Femur (tissue), 1 donor: ENCODE measurements around the gene KIF1A.

Experiments used
- DNase-seq: peaks from one replicate; pipeline ENCODE4 v3.0.0-alpha.2; 2017

Gene KIF1A

DNA sequence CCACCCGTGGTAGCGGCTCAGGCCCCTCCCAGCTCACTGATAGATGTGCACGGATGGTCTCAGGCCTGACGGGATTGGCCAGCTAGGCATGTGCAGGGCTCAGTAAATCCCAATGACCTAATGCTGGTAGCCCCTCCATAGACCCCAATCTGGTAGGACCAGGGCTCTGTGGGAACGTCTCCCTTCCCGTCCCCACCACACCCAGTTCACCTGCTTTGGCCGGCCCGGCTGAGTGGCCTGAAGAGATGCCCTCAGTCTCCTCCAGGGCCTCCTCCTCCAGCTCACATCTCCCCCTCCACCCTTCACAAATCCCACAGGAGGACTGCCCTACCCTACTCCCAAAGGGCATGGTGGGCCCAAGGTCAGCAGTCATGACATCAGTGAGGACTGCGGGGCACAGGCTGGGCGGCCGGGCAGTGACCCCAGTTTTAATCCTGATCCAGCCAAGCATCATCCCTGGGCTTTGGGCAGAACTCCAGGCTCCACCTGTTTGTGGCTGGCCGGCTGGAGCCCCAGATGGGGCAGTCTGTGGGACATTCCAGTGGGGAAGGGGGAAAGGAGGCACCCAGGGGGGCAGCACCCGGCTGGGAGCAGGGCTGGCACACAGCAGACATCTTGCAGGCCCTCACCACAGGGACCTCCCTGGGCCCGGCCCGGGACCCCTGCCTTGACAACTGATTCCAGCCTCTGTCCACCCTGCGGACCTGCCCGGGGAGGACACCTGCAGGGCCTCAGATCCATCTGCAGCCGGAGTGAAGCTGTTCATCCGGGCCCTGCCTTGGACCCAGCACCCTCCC is 2.3 kb downstream of the KIF1A start:
- DNase-seq = peak; percentile 18

DNA sequence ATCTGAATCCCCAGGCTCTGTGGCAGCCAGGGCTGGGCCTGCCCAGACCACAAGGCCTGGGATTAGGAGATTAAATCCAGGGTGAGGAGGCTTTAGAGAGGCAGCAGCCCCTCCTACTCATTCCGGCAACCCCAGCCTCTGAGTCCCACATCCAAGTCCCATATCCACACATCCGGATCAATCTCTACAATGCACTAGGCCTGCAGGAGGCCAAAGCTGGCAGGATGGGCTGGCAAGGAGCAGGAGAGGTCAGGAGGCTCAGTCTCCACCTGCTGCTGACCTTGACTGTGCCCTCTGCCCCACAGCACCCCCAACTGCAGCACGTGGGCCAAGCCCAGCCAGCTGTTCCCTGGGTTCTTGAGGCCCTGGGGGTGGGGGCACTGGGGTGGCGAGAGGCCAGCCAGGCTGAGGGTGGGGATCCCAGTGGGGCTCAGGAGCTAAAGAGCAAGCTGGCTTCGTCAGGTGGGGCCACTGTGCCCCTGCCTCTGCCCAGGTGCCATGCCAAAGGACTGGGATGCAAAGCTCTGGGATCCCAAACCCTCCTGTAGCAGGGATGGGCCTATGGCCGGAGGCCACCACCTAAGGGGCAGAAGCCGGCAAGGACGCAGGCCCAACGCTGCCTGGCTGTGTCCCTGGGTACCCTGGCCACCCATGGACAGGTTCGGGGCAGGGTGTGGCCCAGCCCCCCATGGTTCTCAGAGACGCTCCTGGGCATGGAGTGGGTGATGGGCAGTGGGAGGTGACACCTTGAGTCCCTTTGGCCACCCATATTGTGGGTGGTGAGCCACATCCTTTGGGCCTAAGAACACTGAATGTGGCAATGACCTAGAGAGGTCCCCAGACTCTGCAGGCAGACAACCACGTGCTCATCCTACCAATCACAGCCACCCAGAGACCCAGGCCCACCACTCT is 3.2 kb downstream of the KIF1A start:
- DNase-seq = peak; percentile 16

DNA sequence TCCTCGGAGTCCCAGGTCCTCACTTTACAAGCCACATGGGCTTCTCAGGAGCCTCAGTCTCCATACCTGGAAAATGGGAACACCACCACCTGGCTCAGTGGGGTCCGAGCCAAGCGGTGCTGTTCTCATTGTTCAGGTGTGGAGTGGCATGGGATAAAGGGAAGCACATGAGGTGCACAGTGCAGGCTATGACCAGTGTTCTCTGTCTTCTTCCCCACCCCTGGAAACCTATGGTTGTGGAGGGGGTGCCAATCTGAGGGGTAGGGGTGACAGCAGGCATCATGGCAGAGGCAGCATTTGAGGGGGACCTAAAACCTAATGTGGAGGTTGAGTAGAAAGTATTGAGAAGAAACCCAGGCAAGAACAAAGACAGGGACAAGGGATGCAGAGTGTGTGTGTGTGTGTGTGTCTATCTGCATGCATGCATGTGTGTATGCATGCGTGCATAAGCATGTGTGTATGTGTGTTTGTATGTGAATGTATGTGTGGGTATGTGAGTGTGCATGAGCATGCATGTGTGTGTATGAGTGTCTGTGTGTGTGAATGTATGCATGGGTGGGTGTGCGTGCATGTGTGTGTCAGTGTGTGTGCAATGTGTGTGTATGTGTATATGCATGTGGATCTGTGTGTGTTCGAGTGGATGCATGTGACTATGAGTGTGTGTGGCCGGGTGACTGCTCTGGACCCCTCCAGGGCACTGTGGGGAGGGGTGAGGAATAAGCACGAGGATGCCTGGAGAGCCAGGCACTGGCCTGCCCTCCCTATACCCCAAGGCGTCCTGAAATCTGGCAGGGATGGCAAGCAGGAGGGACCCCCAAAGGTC is 4.0 kb downstream of the KIF1A start:
- DNase-seq = peak; percentile 5

DNA sequence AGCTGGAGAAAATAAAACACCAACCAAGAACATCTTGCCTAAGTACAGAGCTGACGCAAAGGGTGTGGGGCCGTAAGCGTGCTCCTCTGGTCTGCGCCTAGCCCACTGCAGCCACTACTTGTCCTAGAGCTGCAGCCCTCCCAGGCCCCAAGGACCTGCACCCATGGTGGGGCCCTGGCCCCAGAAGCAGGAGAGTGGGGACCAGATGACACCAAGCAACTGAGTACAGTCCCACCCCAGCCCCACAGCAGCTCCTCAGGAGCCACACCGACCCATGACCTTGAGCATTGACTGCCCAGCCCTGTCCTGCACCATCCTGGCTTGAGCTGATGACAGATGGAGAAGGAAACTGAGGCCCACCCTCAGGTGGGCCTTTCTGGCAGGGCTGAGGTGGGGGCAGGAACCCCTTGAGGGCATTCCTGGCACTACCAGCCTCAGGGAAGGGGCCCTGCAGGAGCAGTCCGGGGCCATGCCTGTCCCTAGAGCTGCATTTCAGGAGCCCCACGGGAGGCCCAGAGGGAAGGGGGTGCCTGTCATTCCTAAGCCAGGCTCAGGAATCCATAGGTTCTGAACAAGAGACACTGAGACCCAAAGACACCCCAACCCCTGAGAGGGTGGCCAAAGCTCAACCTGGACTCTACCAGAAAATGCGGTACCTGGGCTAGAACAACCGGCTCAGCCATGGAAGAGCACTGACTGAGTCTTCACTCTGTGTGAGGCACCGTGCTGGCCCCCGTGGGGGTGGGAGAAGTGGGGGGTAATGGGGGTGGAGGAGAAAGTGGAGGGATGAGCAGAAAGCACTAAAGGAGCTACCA is 4.9 kb downstream of the KIF1A start:
- DNase-seq = peak; percentile 16

DNA sequence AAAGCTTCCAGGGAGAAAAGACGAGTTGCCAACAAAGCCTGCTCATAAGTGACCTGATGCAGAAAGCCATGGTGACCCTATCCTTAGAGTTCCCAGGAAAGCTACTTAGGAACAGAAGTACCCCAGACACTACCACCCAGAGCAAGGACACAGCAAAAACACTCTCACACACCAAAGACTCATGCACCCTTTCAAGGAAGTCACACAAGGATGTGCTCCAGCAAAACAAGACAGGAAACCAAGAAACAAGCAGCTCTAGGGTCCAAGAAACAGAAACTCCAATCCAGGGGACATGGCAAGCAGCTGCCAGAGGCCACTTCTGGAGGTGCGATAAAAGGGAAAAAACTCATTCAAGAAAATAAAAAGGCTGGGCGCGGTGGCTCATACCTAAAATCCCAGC is 5.7 kb downstream of the KIF1A start:
- no peak for DNase-seq

DNA sequence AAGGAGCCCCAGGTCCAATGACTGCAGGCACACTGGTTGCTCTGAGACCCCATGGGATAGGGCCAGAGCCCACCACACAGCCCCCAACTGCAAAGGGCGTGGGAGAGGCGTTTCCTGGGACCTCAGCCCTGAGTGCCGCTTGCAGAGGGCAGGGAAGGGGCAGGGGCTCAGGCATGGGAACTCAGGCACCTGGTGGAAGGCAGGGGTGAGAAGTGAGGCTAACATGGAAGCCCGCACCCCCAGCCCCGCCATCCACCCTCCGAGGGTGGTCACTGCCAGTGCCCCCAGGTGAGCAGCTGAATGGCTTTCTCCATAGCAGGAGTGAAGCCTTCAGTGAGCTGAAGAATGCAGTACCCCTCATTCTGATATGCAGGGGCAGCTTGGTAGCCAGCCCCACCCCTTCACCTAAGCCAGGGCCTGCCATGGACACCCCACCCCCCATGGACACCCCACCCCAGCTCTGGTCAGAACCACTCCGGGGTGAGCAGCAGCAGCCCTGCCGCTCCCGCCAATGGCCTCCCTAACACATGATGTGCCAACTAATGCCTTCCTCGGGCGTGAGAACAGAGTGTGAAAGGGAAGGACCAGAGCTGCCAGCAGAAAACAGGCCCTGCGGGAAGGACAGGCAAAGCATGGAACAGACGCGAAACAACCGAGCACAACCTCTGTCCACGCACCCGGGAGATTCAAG is 6.6 kb downstream of the KIF1A start:
- peak; percentile 8 for DNase-seq

DNA sequence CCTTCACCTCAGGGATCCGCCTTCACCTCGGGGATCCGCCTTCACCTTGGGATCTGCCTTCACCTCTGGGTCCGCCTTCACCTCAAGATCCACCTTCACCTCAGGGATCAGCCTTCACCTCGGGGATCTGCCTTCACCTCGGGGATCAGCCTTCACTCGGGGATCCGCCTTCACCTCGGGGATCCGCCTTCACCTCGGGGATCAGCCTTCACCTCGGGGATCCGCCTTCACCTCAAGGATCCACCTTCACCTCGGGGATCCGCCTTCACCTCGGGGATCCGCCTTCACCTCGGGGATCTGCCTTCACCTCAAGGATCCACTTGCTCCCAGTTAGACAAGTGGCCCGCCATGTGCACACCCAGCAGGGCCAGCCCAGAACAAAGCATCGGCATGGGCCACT is 7.3 kb downstream of the KIF1A start:
- DNase-seq = peak; percentile 16

DNA sequence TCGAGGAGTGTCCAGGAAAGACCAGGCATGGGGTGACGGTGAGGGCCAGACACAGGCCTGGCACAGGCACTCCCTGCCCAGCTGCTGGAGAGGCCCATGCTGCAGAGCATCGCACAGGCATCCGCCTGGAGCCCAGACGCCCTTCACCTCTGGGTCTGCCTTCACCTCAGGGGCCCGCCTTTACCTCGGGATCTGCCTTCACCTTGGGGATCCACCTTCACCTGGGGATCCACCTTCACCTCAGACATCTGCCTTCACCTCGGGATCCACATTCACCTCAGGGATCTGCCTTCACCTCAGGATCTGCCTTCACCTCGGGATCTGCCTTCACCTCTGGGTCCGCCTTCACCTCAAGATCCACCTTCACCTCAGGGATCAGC is 7.7 kb downstream of the KIF1A start:
- no peak for DNase-seq

DNA sequence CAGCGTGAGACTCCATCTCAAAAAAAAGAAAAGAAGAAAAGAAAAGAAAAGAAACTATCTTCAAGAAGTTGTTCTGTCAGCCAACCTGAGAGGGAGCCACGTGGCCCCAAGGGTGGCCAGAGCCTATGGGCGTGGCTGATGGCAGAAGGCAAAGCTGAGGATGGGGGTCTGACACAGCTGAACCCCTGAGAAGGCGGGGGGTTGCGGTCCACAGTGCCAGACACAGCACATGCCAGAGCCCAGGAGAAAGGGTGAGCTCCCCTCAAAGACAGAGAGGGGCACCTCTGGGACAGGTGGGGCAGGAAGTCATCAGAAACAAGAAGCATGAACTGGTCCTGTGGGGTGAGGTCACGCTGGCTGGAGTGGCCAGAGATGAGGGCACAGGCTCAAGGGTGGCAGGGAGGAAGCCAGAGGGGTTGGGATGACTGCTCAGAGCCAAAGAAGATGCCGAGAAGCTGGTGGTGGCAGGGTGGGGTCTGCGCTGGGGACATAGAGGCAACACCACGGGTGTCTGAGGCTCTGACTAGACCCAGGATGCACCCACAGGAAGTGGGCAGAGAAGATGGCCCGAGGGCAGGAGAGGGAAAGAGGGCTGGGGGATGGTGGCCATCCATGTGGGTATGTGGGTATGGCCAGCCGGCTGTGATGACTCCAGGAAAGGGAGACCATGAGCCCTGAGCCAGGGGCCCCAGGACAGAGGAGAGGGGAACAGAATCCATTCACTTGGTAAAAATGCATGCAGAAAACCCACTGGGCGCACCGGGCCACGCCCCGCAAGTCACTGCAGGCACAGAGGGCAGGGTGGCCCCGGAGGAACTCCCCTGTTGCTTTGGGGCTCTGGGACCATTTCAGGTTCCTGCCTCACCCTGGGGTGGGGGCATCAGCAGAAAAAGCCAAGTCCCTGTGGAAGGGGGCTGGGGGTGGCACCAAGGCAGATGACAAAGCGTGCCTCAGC is 8.4 kb downstream of the KIF1A start:
- peak; percentile 12 for DNase-seq

DNA sequence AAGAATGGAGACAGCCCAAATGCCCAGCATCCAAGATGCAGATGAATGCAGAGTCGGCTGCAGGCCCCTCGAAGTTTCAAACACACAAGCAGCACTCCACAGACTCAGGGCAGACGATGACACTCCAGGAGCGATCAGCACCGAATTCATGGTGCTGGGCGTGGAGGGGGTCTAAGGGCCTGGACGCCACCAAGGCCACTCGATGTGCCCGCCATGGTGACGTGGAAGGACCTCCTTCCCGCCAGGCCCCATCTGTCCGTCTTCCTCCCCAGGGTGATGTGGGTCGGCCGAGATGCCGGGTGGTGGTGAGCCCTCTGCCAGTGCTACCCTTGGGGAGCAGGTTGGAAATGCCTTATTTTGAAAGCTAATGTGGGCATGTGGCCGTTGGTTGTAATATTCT is 9.4 kb downstream of the KIF1A start:
- DNase-seq = peak; percentile 8

DNA sequence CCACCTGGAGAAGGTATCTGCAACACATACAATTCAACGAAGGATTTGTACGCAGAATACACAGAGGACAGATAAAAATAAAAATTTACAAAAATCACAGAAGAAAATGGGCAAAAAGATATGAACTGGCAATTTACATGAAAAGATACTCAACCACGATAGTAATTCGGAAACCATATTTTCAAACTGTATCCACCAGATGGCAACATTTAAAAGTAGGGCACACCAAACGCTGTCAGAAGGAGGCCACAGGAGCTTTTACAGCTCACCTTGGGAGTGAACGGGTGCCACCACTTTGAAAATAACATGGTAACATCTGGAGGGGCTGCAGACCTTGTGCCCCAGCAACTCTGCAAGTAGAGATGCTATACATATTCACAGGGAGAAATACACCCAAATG is 9.8 kb downstream of the KIF1A start:
- DNase-seq = no peak

DNA sequence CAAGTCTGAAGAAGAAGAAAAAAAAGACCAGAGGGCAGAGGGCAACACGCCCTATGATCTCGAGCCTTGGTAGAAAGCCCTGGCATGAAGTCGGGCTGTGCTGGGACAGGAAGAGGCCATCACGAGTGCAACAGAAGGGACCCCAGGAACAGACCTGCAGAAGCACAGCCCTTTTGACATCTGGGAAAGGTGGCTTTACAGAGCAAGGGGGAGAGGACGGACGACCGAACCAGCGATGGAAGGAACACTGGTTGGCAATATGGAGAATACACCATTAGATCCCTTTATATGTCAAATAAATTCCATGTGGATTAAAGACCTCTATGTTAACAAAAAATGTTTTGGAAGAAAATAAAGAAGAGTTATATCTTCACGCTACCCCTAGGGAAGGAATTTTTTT is 10.7 kb downstream of the KIF1A start:
- peak; percentile 5 for DNase-seq

DNA sequence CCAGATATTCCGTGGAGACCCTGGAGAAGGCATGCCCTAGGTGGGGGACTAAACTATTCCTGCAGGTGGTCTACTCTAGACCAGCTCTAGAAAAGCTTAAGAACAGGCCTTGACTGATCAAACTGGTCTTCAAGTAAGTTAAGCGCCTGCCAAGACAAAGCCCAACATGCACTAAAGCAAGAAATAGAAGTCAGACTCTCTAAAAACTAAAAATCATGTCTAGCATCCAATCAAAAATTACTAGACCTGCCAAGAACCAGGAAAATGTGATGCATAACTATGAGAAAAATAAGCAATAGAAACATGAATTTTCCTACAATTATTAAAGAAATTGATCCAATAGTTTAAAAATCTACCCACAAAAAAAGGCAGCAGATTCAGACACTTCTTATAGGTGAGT is 13.6 kb downstream of the KIF1A start:
- DNase-seq = peak; percentile 2

DNA sequence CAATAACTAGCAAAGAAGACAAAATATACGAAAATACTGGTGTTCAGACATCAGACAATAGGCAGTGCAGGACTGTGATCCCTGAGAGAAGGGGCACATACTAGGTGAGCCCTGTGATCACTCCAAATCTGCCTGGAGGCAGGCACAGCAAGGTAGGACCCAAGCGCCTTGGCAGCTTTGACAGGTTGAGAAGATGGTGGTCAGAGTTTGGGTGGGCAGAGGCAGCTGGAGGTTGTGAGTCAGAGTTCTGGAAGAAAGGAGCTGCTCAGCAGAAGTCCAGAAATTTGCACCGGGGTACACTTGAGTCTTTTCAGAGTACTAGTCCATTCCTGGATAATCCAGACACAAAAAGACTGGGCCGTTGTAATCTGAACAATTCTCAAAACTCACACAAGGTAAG is 14.0 kb downstream of the KIF1A start:
- peak; percentile 3 for DNase-seq

DNA sequence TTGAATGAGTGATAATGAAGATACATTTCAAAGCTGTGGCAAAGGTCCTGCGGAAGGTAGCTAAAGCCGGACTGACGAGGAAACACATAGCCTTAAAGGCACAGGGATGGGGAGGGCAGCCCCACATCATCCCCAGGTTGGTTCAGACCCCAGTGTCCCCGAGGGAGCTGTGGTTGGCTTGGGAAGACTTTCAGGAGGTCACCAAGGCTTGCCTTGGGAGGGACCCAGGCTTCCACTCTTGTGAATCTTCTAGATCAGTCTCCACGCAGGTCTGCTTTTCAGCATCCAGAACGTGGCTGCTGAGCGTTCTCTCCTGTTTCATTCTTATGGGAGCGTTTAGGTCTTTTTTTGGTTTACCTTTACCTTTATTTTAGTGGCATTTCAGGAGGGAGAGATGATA is 16.8 kb downstream of the KIF1A start:
- no peak for DNase-seq

DNA sequence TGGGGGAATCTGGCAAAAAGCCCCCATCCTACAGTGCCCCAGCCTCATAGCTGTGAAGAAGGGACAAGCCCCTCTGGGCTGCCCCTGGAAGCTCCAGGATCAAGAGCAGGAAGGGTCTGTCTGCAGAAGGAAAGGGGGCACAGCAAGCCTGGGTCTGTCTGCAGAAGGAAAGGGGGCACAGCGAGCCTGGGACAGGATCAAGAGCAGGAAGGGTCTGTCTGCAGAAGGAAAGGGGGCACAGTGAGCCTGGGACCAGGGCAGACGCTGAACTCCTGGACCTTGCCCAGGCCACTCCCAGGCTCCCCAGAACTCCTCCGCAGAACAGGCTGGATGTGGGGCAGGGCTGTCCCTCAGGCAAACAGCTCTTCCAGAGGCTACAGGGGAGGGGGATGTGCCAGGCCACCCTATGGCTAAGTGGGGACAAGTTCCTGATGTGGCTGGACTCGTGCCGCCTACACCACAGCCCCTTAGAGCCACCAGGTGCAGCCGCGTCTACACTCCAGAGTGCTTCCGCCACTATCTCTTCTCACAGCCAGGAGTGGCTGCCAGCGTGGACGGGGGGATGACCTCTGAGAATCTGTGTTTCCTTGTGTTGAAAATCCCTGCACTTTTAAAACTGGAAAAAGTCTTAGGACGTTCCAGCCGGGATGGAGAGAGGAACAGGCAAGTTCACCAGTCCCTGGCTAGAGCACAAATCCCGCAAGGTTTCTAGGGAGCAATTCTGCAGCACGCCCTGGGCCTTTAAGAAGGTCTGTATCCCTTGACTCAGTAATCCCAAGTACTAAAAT is 20.8 kb downstream of the KIF1A start:
- peak; percentile 33 for DNase-seq

DNA sequence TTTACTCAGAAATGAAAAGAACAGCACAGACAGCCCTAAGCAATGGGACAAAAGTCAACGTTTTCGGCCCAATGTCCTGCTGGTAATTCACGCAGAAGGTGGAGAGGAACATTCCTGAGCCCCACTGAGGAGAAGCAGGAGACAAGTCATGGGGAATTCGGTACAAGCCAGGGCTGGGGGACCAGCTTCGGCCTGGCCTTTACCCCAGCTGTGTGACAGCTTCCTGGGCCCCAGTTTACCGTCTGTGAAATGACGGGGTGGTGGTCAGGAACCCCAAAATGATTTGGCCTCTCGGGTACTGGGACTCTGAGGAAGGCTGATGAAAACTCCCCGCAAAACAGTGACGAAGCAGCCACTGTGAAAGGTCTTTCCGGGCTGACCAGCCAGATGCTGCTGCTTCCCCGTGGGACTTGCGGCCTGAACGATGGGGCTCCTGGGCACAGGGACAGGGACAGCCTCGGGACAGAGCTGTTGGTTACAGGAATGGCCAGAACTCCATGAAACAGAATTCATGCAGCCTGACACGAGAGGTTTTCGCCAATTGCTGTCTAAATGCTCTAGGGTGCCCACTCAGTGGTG is 21.6 kb downstream of the KIF1A start:
- peak; percentile 5 for DNase-seq

DNA sequence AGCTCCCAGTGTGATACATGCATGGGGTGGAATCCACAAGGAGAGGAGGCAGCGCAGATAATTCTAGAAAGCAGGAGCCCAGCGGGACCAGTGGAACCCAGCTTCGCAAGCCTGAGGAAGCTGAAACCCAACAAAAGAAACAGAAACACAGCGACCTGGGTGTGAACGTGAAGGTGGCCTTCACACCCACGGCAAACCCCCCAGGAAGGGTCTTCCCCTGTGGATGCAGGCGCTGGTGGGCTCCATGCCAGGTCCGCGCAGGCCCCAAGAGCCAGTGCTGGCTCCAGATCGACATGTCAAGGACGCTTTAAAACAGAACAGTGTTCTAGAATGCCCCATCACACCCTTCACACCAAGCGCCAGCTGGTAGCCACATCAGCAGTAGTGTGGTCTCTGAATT is 22.1 kb downstream of the KIF1A start:
- DNase-seq = peak; percentile 11

DNA sequence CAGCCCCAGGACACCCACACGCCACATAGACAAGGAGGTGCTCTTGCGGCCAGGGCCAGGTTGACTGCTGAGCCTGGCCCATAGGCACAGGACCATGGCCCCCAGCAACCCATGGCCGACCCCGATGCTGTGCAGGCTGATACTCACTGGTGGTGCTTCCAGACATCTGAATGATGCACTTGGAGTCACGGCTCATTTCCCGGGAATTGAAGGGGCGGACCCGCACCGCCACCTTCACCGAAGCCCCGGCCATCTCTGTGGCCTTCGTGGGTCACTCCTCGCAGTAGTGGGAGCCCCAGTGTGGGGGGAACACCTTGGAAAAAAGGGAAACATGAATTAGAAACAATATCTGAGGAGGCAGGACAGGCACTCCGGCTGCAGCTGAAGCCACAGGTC is 22.5 kb downstream of the KIF1A start:
- peak; percentile 11 for DNase-seq
